Vagina (tissue), 2 donors: ENCODE data around the gene MDGA2. TPM values are rescaled to one million over a fixed set of nuclear protein-coding genes. Genes with fewer than 3 reads are reported as not detected.

Experiments used
- DNase-seq, 2 donors: peaks; one replicate each; pipeline ENCODE4 v3.0.0-alpha.2; 2017; ENCODE audit errors: extremely low spot score in 2 of 2
- H3K27ac ChIP-seq: fragments of 200-600 bp; sonication (generic); one replicate; pipeline ENCODE4 v1.5.1; 2019
- H3K27me3 ChIP-seq: fragments of 200-600 bp; sonication (generic); one replicate; pipeline ENCODE4 v1.5.1; 2019
- H3K36me3 ChIP-seq, 2 donors: fragments of 200-600 bp; sonication (generic); one replicate each; pipeline ENCODE4 v1.5.1; 2017 to 2019
- H3K4me1 ChIP-seq: fragments of 200-600 bp; sonication (generic); one replicate; pipeline ENCODE4 v1.5.1; 2019
- H3K4me3 ChIP-seq, 2 donors: fragments of 200-600 bp; sonication (generic); 1 replicate in 1 of 2; 2 replicates in 1 of 2; pipeline ENCODE4 v1.5.1; 2016 to 2019
- H3K9me3 ChIP-seq: fragments of 200-600 bp; sonication (generic); one replicate; pipeline ENCODE4 v1.5.1; 2019
- CTCF ChIP-seq, 3 experiments: fragments of 450-650 bp in 2 of 3; fragments of 200-600 bp in 1 of 3; sonication (generic) in 1 of 3; IDR thresholded peaks; one replicate each; pipeline ENCODE4 v1.5.1; 2017 to 2019; ENCODE audit warnings: antibody characterized with exemption in 3 of 3, mild to moderate bottlenecking in 2 of 3, moderate library complexity in 2 of 3
- POLR2A ChIP-seq, 2 donors: fragments of 450-650 bp; IDR thresholded peaks; one replicate each; pipeline ENCODE4 v1.6.1; 2017; ENCODE audit warnings: antibody characterized with exemption in 2 of 2, mild to moderate bottlenecking in 2 of 2, moderate library complexity in 2 of 2
- POLR2AphosphoS5 ChIP-seq, 2 donors: sonication (generic); formaldehyde crosslinking; IDR thresholded peaks; one replicate each; pipeline ENCODE4 v1.9.0; 2017; ENCODE audit warnings: antibody characterized with exemption in 2 of 2, mild to moderate bottlenecking in 2 of 2, low read depth in 1 of 2; ENCODE audit not compliant: insufficient read depth in 1 of 2
- intact Hi-C: fragments of 100-400 bp; cut with DNase I; formaldehyde crosslinking; loops from one replicate; pipeline ENCODE4 v1.15.1; 2023
- total RNA-seq: library from RNA; depleted of rRNA; stranded (reverse); fragments of >200 nt; gene quantifications from one replicate; pipeline ENCODE4 v1.2.3, GENCODE V29; 2016

Gene MDGA2
- total RNA-seq = not detected

- TF ChIP-seq POLR2AphosphoS5 (IDR thresholded peaks at IDR 0.05; ENCODE audit: insufficient read depth in 1 of 2, low read depth in 1 of 2) (no peak), POLR2A (IDR thresholded peaks at IDR 0.05) (no peak)
- Histone ChIP-seq H3K27ac (no peak within 1 kb of the TSS), H3K4me1 (peaks cover 8% of the 10 kb centered on the region), H3K36me3 (no peaks in the 10 kb centered on the region), H3K4me3 (peak within 1 kb of the TSS; percentile 9 to 24), H3K9me3 (no peaks in the 10 kb centered on the region), H3K27me3 (no peaks in the 10 kb centered on the region)
- intact Hi-C loops = no loop called here
- DNase-seq = no peak
Measured at GRCh38 chr14:47675466-47676314, at the start of gene MDGA2. Gene MDGA2, minus strand, starts transcription at chr14:47675605.

GRCh38 chr14:47722929-47723693, 47.7 kb upstream of the MDGA2 start:
- intact Hi-C loops = no loop called here
- no peak overlapping the region for H3K27ac ChIP-seq
- H3K36me3 ChIP-seq = no peaks in the 10 kb centered on the region
- no peak overlapping the region for H3K4me3 ChIP-seq
- H3K27me3 ChIP-seq = no peaks in the 10 kb centered on the region
- no peak for TF ChIP-seq POLR2A (IDR thresholded peaks at IDR 0.05)
- no peak for TF ChIP-seq CTCF (IDR thresholded peaks at IDR 0.05)
- no peak for TF ChIP-seq POLR2AphosphoS5 (IDR thresholded peaks at IDR 0.05; ENCODE audit: insufficient read depth in 1 of 2, low read depth in 1 of 2)
- no peak for DNase-seq
- H3K4me1 ChIP-seq = no peaks in the 10 kb centered on the region
- H3K9me3 ChIP-seq = no peaks in the 10 kb centered on the region

GRCh38 chr14:47720281-47720680, 44.9 kb upstream of the MDGA2 start:
- Histone ChIP-seq H3K4me3 (no peak overlapping the region), H3K36me3 (no peaks in the 10 kb centered on the region), H3K27me3 (no peaks in the 10 kb centered on the region), H3K4me1 (no peaks in the 10 kb centered on the region), H3K9me3 (no peaks in the 10 kb centered on the region), H3K27ac (no peak overlapping the region)
- intact Hi-C loops = no loop called here
- DNase-seq = no peak
- TF ChIP-seq CTCF (IDR thresholded peaks at IDR 0.05) (no peak), POLR2A (IDR thresholded peaks at IDR 0.05) (no peak), POLR2AphosphoS5 (IDR thresholded peaks at IDR 0.05; ENCODE audit: insufficient read depth in 1 of 2, low read depth in 1 of 2) (no peak)

- no peak for TF ChIP-seq POLR2A (IDR thresholded peaks at IDR 0.05)
- no peak for TF ChIP-seq POLR2AphosphoS5 (IDR thresholded peaks at IDR 0.05; ENCODE audit: insufficient read depth in 1 of 2, low read depth in 1 of 2)
- no peak for TF ChIP-seq CTCF (IDR thresholded peaks at IDR 0.05)
- Histone ChIP-seq H3K4me1 (no peaks in the 10 kb centered on the region), H3K27me3 (no peaks in the 10 kb centered on the region), H3K9me3 (no peaks in the 10 kb centered on the region), H3K36me3 (no peaks in the 10 kb centered on the region), H3K4me3 (no peak overlapping the region), H3K27ac (no peak overlapping the region)
- intact Hi-C loops = no loop called here
- no peak for DNase-seq
Measured at GRCh38 chr14:47715330-47715729, 39.9 kb upstream of the MDGA2 start.

GRCh38 chr14:47710581-47710980, 35.2 kb upstream of the MDGA2 start:
- no peaks in the 10 kb centered on the region for H3K27me3 ChIP-seq
- H3K27ac ChIP-seq = no peak overlapping the region
- H3K36me3 ChIP-seq = no peaks in the 10 kb centered on the region
- H3K4me1 ChIP-seq = no peaks in the 10 kb centered on the region
- TF ChIP-seq CTCF (IDR thresholded peaks at IDR 0.05) = no peak
- TF ChIP-seq POLR2A (IDR thresholded peaks at IDR 0.05) = no peak
- no peak for TF ChIP-seq POLR2AphosphoS5 (IDR thresholded peaks at IDR 0.05; ENCODE audit: insufficient read depth in 1 of 2, low read depth in 1 of 2)
- intact Hi-C loops = no loop called here
- DNase-seq = no peak
- H3K9me3 ChIP-seq = no peaks in the 10 kb centered on the region
- H3K4me3 ChIP-seq = no peak overlapping the region
